NCI-H146 treated with DMSO at 0.1 percent for 48 hours (cell line): ENCODE measurements around the gene FBXW12.
A peak's percentile ranks its signal among the peaks of the same experiment; 100 is the strongest.

ENCODE experiments used
- DNase-seq: peaks from one replicate; lab custom pipeline; 2025; ENCODE audit not compliant: unreplicated experiment; lab: John Stamatoyannopoulos, UW

The FBXW12 gene

GRCh38 chr3:48432411-48433371, 60.7 kb downstream of the FBXW12 start:
- DNase-seq = no peak

- no peak for DNase-seq
Observed at GRCh38 chr3:48433472-48434118, 61.6 kb downstream of the FBXW12 start.

- no peak for DNase-seq
Observed at GRCh38 chr3:48434591-48435222, 62.7 kb downstream of the FBXW12 start.

- no peak for DNase-seq
Observed at GRCh38 chr3:48435223-48435595, 63.2 kb downstream of the FBXW12 start.

- peak; percentile 38 for DNase-seq
Observed at GRCh38 chr3:48435774-48436476, 63.9 kb downstream of the FBXW12 start.

GRCh38 chr3:48436477-48436787, 64.4 kb downstream of the FBXW12 start:
- DNase-seq = no peak

GRCh38 chr3:48436855-48437254, 64.8 kb downstream of the FBXW12 start:
- DNase-seq = no peak

- DNase-seq = no peak
Observed at GRCh38 chr3:48437812-48438211, 65.8 kb downstream of the FBXW12 start.

- DNase-seq = peak; percentile 90
Observed at GRCh38 chr3:48439820-48440589, 68.0 kb downstream of the FBXW12 start, which contains the start of the genes CCDC51 and TMA7. CCDC51 (minus strand) TSS chr3:48440119; CDS start chr3:48435128, 4,991 bp downstream. TMA7 (plus strand) TSS chr3:48440257; CDS start chr3:48440297, 40 bp downstream.

- DNase-seq = no peak
Observed at GRCh38 chr3:48440590-48440958, 68.6 kb downstream of the FBXW12 start.

- DNase-seq = no peak
Observed at GRCh38 chr3:48441940-48442339, 69.9 kb downstream of the FBXW12 start.
